GM19239 (cell line): ENCODE data around the gene KCNN1.

Experiments
- DNase-seq: peaks from one replicate; pipeline ENCODE4 v3.0.0; 2011; ENCODE audit warnings: low spot score; ENCODE audit not compliant: insufficient read length
- FAIRE-seq: peaks from 2 replicates; lab custom pipeline; 2011; peaks lifted over from hg19 to GRCh38; lab: Jason Lieb, UNC

Gene KCNN1

DNA sequence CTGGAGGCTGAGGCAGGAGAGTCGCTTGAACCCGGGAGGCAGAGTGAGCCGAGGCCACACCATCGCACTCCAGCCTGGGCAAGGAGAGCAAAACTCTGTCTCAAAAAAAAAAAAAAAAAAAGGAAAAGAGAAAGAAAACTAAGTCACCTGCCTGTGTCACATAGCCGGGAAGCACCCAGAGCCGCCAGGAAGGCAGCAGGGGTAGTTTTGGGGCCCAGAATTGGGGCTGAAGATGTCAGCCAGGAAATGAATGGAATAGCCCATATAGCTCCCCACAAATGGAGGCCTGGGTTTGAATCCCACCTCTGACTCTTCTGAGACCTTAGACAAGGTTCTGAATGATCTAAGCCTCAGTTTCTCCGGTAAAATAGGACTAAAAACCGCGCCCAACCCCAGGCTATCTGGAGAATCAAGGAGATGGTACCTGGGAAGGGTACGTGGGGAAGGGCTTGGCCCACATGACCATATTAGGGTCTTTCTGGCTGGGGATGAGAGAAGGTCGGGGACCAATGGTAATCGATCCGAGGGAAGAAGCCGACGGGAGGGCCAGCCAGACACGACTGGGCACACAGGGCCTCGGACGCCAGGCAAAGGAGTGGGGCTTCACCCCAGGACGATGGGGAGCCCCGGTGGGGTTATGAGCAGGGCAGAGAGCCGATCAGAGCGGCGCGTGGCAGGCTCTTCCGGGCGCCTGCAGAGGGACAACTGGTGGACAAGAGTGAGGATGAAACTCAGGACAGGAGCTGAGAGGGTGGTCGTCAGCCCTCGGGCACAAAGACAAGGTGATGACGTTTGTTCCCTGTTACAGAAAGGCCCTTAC is 19.7 kb upstream of the KCNN1 start:
- no peak for DNase-seq
- peak; percentile 57 for FAIRE-seq

- FAIRE-seq (peak; percentile 74), DNase-seq (peak; percentile 98)
Measured at GRCh38 chr19:17947815-17948513, 18.9 kb upstream of the KCNN1 start.

DNA sequence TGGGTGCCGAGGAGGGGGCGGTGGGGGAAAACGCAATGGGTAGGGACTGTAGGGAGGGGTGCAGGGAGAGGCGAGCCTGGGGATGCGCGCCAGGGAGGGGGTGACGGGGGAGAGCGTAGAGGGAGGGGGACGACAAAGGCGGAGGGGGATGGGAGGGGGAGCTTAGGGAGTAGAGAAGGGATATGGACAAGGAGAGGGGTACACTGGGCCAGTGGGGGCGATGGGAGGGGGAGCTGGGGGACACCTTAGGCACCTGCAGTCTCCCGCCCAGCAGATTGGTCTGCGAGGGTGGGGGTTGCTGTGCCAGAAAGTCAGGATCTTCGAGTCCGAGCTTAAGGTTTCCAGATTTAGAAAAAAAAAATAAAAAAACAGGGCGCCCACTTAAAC is 18.4 kb upstream of the KCNN1 start:
- FAIRE-seq = no peak
- DNase-seq = no peak

DNA sequence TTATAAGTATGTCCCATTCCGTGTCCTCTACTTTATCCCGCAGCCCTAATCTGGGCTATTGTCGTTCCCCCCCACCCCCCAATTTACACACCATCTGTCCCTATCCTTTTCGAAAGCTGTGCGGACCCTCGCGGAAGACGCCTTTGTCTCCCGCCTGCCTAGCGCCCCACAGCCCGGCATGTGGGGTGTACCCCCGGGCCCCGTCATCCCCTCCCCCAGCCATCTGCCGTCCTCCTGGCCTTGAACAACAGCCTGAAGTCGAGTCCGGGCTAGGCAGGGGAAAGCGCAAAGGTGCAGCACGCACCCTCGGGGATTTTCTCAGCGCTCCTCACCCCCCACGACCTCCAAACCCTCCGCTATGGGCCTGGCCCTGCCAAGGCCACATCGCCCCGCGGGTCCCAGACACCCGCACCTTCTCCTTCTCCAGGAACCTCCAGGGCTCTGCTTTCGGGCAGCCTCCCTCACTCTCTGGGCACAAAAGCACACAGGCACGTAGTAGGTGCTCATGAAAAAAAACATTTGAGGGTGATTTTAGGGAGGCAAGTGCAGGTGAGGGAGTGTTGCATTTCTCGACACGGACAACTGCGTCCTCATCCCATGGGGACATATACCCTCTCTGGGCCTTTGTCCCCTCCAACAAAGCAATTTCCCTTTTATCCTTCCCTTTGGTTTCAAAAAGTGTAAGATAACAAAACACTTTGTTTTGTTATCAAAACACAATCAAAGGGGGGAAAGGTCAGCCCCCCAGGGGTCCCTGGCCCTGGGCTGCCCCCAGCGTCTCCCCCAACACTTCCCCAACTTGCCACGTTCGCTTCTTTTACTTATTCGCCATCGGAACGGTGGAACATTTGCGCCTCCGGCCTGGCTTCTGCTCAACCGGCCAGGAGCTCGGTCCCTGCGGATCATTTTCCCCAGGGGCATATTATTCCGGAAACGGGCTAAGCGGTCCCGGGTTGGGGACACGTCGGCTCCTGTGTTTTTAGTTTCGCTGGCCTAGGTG is 17.7 kb upstream of the KCNN1 start:
- FAIRE-seq (peak; percentile 63), DNase-seq (no peak)

DNA sequence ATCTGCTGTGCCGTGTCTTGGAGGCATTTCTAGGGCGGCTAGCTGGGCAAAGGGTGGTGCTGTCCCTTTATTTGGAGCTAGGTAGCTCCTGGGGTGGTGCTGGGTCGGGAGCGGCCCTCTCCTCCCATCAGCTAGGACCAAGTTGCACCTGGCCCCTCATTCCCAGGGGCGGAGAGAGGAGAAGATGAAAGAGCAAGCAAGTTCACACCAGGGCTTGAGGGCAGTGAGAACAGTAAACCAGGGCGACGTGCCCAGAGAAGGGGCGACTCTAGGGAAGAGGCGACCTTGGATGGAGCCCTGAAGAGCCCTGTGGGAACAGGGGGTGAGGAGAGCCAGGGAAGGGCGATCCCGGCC is 17.0 kb upstream of the KCNN1 start:
- FAIRE-seq = no peak
- no peak for DNase-seq

DNA sequence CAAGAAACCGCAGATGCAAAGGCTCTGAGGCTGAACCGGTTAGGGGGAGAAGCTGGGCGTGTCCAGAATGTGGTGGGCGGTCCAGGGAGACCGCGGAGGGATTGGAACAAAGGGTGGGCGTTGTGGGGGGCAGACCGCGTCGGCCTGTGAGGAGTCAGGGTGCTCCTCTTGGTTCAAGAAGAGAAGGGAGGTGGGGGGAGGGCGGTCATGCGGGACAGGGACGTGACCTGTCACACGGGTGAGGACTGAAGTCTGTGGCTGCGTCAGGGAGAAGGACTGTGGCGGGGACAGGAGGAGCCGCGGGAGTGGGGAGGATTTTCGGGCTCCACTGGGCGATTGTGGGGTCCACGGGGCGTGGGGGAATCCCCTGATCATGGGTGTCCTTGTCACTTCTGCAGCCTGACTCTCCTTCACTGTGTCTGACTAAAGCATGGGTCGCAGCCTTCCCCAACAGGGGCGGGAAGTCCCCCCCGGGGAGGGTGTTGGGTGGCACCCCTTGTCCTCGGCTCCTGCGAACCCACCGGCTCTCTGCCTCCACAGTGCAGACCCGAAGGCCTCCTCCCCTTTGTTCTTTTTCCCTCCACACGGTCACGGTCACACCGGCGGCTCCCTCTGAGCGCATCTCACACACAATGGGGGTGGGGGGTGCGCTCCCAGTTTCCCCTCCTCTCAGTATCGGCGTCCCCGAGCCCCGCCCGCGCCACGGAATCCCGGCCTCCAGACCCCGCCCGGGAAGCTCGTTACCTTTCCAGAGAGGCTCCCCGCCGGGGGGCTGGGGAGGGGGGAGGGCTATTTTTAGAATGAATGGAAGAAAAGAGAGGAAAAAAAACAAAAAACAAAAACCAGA is 16.4 kb upstream of the KCNN1 start:
- DNase-seq = no peak
- FAIRE-seq = peak; percentile 48

GRCh38 chr19:17951157-17951989 is 15.5 kb upstream of the KCNN1 start:
- FAIRE-seq (peak; percentile 74), DNase-seq (no peak)

GRCh38 chr19:17951990-17952976 is 14.6 kb upstream of the KCNN1 start:
- no peak for FAIRE-seq
- no peak for DNase-seq

- FAIRE-seq = no peak
- DNase-seq = no peak
Measured at GRCh38 chr19:17953316-17953801, 13.5 kb upstream of the KCNN1 start.

- DNase-seq = no peak
- FAIRE-seq = no peak
Measured at GRCh38 chr19:17953869-17954268, 13.0 kb upstream of the KCNN1 start.

GRCh38 chr19:17954401-17954800 is 12.5 kb upstream of the KCNN1 start:
- DNase-seq (no peak), FAIRE-seq (no peak)

GRCh38 chr19:17957149-17957849 is 9.6 kb upstream of the KCNN1 start:
- DNase-seq = no peak
- no peak for FAIRE-seq

GRCh38 chr19:17957885-17958284 is 9.0 kb upstream of the KCNN1 start:
- no peak for FAIRE-seq
- DNase-seq = no peak

GRCh38 chr19:17963936-17964691 is 2.8 kb upstream of the KCNN1 start:
- FAIRE-seq = no peak

DNA sequence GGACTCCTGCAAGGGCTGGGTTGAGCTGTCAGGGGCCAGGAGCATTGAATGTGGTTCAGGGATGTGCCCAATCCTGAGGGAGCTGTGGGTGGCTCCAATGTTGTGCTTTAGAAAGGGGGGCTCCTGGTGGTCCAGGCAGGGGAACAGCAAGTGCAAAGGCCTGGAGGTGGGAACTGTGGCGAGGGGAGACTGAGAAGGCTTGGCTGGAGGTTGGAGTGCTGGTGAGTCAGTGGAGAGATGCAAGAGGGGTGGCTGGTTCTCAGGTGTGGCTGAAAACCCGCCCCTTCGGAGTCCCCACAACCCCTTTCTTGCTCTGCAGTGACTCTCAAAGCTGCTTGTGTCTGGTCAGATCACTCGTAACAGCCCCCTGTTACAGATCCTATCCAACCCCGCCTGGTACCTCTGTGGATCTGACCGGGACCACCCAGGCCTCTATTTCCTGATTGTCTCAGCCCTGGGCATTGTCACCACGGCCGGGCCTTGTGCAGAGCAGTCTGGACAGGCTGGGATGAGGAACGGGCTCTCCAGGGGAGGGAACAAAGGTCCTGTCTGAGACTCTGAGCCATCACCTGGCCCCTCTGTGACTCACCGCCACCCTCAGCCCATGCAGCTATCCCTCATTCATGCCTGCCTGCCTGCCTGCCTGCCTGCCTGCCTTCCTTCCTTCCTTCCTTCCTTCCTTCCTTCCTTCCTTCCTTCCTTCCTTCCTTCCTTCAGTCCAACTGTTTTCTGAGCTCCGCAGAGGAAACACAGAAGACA is 1.4 kb upstream of the KCNN1 start:
- no peak for FAIRE-seq
- DNase-seq = no peak

More at GRCh38 chr19:17963936-17964691, 2.8 kb upstream of the KCNN1 start:
- no peak for DNase-seq

GRCh38 chr19:17966129-17966483 is 801 bp upstream of the KCNN1 start:
- DNase-seq (no peak), FAIRE-seq (no peak)
